Dendritic cell treated with granulocyte-macrophage colony-stimulating factor and Interleukin-4, amounts not matched to agents 40 ng/mL and 50 ng/mL, for 4 days (primary cell): Measurements from ENCODE around the gene FERMT2.

Experiments used
- H3K27ac Mint-ChIP-seq: one replicate; pipeline ENCODE4 v1.8.0; 2022; ENCODE audit warnings: mild to moderate bottlenecking, mixed read lengths
- H3K27me3 Mint-ChIP-seq: one replicate; pipeline ENCODE4 v1.8.0; 2022; ENCODE audit warnings: mild to moderate bottlenecking, mixed read lengths
- H3K36me3 Mint-ChIP-seq: one replicate; pipeline ENCODE4 v1.8.0; 2022; ENCODE audit warnings: low read depth, mixed read lengths
- H3K4me1 Mint-ChIP-seq: one replicate; pipeline ENCODE4 v1.8.0; 2022; ENCODE audit warnings: low read depth, mixed read lengths
- H3K4me3 Mint-ChIP-seq: one replicate; pipeline ENCODE4 v1.8.0; 2022; ENCODE audit warnings: mild to moderate bottlenecking, moderate library complexity, mixed read lengths
- H3K9me3 Mint-ChIP-seq: one replicate; pipeline ENCODE4 v1.8.0; 2022; ENCODE audit warnings: mixed read lengths
- intact Hi-C: fragments of 100-400 bp; cut with micrococcal nuclease; formaldehyde crosslinking; loops from one replicate; pipeline ENCODE4 v1.15.0; 2022

Gene FERMT2

GRCh38 chr14:52951681-52952554 lies 1.1 kb upstream of the FERMT2 start:
- intact Hi-C loops: no loop called here
- H3K27ac Mint-ChIP-seq: no peak overlapping the region
- H3K27me3 Mint-ChIP-seq: peaks cover 65% of the 10 kb centered on the region
- H3K9me3 Mint-ChIP-seq: no peaks in the 10 kb centered on the region
- H3K4me1 Mint-ChIP-seq: peaks cover 7% of the 10 kb centered on the region
- H3K4me3 Mint-ChIP-seq: peak overlapping the region; percentile 6
- H3K36me3 Mint-ChIP-seq: no peaks in the 10 kb centered on the region

GRCh38 chr14:52950410-52950897 lies 396 bp downstream of the FERMT2 start:
- Mint-ChIP-seq H3K27me3 (peaks cover 69% of the 10 kb centered on the region), H3K4me3 (peak overlapping the region; percentile 68), H3K36me3 (no peaks in the 10 kb centered on the region), H3K27ac (no peak overlapping the region), H3K9me3 (no peaks in the 10 kb centered on the region), H3K4me1 (peaks cover 7% of the 10 kb centered on the region)
- intact Hi-C loops: no loop called here

GRCh38 chr14:52949711-52950409 lies 990 bp downstream of the FERMT2 start:
- Mint-ChIP-seq H3K27me3 (peaks cover 69% of the 10 kb centered on the region), H3K4me1 (peaks cover 7% of the 10 kb centered on the region), H3K9me3 (no peaks in the 10 kb centered on the region), H3K36me3 (no peaks in the 10 kb centered on the region), H3K27ac (no peak overlapping the region), H3K4me3 (peak overlapping the region; percentile 68)
- intact Hi-C loops: no loop called here

GRCh38 chr14:52949249-52949648 lies 1.6 kb downstream of the FERMT2 start:
- Mint-ChIP-seq H3K4me3 (no peak overlapping the region), H3K27me3 (peaks cover 65% of the 10 kb centered on the region), H3K4me1 (peaks cover 7% of the 10 kb centered on the region), H3K27ac (no peak overlapping the region), H3K9me3 (no peaks in the 10 kb centered on the region), H3K36me3 (no peaks in the 10 kb centered on the region)
- intact Hi-C loops: no loop called here

- H3K36me3 Mint-ChIP-seq: no peaks in the 10 kb centered on the region
- no peak overlapping the region for H3K27ac Mint-ChIP-seq
- H3K9me3 Mint-ChIP-seq: no peaks in the 10 kb centered on the region
- H3K4me3 Mint-ChIP-seq: no peak overlapping the region
- intact Hi-C loops: no loop called here
- peaks cover 7% of the 10 kb centered on the region for H3K4me1 Mint-ChIP-seq
- peaks cover 62% of the 10 kb centered on the region for H3K27me3 Mint-ChIP-seq
These were observed 2.0 kb downstream of the FERMT2 start for GRCh38 chr14:52948836-52949235.

- peaks cover 54% of the 10 kb centered on the region for H3K27me3 Mint-ChIP-seq
- intact Hi-C loops: no loop called here
- H3K4me1 Mint-ChIP-seq: peaks cover 7% of the 10 kb centered on the region
- no peaks in the 10 kb centered on the region for H3K9me3 Mint-ChIP-seq
- H3K27ac Mint-ChIP-seq: no peak overlapping the region
- H3K36me3 Mint-ChIP-seq: no peaks in the 10 kb centered on the region
- no peak overlapping the region for H3K4me3 Mint-ChIP-seq
These were observed 2.8 kb downstream of the FERMT2 start for GRCh38 chr14:52948039-52948438.

GRCh38 chr14:52944254-52944653 lies 6.6 kb downstream of the FERMT2 start:
- Mint-ChIP-seq H3K9me3 (no peaks in the 10 kb centered on the region), H3K27me3 (peaks cover 23% of the 10 kb centered on the region), H3K27ac (no peak overlapping the region), H3K4me3 (no peak overlapping the region), H3K36me3 (no peaks in the 10 kb centered on the region), H3K4me1 (no peaks in the 10 kb centered on the region)
- intact Hi-C loops: no loop called here

- no peaks in the 10 kb centered on the region for H3K4me1 Mint-ChIP-seq
These were observed 11.4 kb downstream of the FERMT2 start for GRCh38 chr14:52939427-52939826.

GRCh38 chr14:52937869-52938268 lies 13.0 kb downstream of the FERMT2 start:
- Mint-ChIP-seq H3K27ac (no peak overlapping the region), H3K9me3 (no peaks in the 10 kb centered on the region), H3K27me3 (peaks cover 3% of the 10 kb centered on the region), H3K36me3 (no peaks in the 10 kb centered on the region), H3K4me3 (no peak overlapping the region), H3K4me1 (no peaks in the 10 kb centered on the region)
- intact Hi-C loops: no loop called here

More at GRCh38 chr14:52939427-52939826, 11.4 kb downstream of the FERMT2 start:
- no peaks in the 10 kb centered on the region for H3K36me3 Mint-ChIP-seq
- H3K4me3 Mint-ChIP-seq: no peak overlapping the region
- H3K27me3 Mint-ChIP-seq: peaks cover 3% of the 10 kb centered on the region
- intact Hi-C loops: no loop called here
- no peak overlapping the region for H3K27ac Mint-ChIP-seq
- no peaks in the 10 kb centered on the region for H3K9me3 Mint-ChIP-seq

- Mint-ChIP-seq H3K4me1 (no peaks in the 10 kb centered on the region), H3K27me3 (peaks cover 3% of the 10 kb centered on the region), H3K4me3 (no peak overlapping the region), H3K9me3 (no peaks in the 10 kb centered on the region), H3K36me3 (no peaks in the 10 kb centered on the region), H3K27ac (no peak overlapping the region)
- intact Hi-C loops: no loop called here
These were observed 13.5 kb downstream of the FERMT2 start for GRCh38 chr14:52937306-52937705.

- Mint-ChIP-seq H3K4me3 (no peak overlapping the region), H3K27me3 (peaks cover 3% of the 10 kb centered on the region), H3K27ac (no peak overlapping the region), H3K9me3 (no peaks in the 10 kb centered on the region), H3K36me3 (no peaks in the 10 kb centered on the region), H3K4me1 (no peaks in the 10 kb centered on the region)
- intact Hi-C loops: no loop called here
These were observed 14.4 kb downstream of the FERMT2 start for GRCh38 chr14:52936437-52936836.

GRCh38 chr14:52935833-52936232 lies 15.0 kb downstream of the FERMT2 start:
- no peaks in the 10 kb centered on the region for H3K9me3 Mint-ChIP-seq
- intact Hi-C loops: no loop called here
- no peaks in the 10 kb centered on the region for H3K36me3 Mint-ChIP-seq
- no peak overlapping the region for H3K4me3 Mint-ChIP-seq
- H3K27me3 Mint-ChIP-seq: peaks cover 3% of the 10 kb centered on the region
- no peaks in the 10 kb centered on the region for H3K4me1 Mint-ChIP-seq
- no peak overlapping the region for H3K27ac Mint-ChIP-seq

GRCh38 chr14:52934762-52935161 lies 16.1 kb downstream of the FERMT2 start:
- H3K36me3 Mint-ChIP-seq: no peaks in the 10 kb centered on the region
- no peak overlapping the region for H3K27ac Mint-ChIP-seq
- H3K4me3 Mint-ChIP-seq: no peak overlapping the region
- no peaks in the 10 kb centered on the region for H3K4me1 Mint-ChIP-seq
- intact Hi-C loops: no loop called here
- H3K27me3 Mint-ChIP-seq: peaks cover 3% of the 10 kb centered on the region
- H3K9me3 Mint-ChIP-seq: no peaks in the 10 kb centered on the region

GRCh38 chr14:52929192-52929807 lies 21.6 kb downstream of the FERMT2 start:
- Mint-ChIP-seq H3K27ac (no peak overlapping the region), H3K4me3 (no peak overlapping the region), H3K36me3 (no peaks in the 10 kb centered on the region), H3K4me1 (no peaks in the 10 kb centered on the region), H3K9me3 (no peaks in the 10 kb centered on the region), H3K27me3 (no peaks in the 10 kb centered on the region)
- intact Hi-C loops: no loop called here
